SK-N-MC (cell line): ENCODE data around the gene GLRB.

Source experiments
- EZH2 ChIP-seq: fragments of 200-600 bp; sonication (generic); IDR thresholded peaks from one replicate; pipeline ENCODE4 v1.6.1; 2017; ENCODE audit warnings: antibody characterized with exemption
- FOXP2 ChIP-seq: optimal IDR thresholded peaks from 2 replicates; pipeline ENCODE3; 2011; ENCODE audit warnings: mild to moderate bottlenecking, moderate library complexity; ENCODE audit not compliant: insufficient read depth; ENCODE audit errors: extremely low read length, control extremely low read depth
- POLR2AphosphoS5 ChIP-seq: IDR thresholded peaks from 2 replicates; pipeline ENCODE4 v1.6.1; 2012; ENCODE audit warnings: mild to moderate bottlenecking, low read depth, low read length, borderline replicate concordance

DNA sequence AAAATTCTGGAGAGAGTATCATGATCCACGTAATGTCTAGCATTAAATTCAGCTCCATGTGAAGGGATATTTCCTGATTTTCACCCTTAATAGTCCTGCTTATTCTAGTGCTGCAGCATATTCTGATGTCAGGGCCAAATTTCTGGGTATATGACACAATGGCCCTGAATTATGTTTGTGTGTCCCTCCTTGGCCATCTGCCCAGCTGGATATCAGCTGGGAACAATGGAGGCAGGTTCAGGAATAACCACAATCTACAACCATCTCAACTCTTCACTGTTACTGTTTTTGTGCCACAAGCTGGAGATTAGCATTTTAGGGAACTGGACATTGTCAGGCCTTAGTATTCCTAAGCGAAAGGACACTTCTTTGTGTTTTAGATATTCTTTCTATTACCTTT, 3.5 kb downstream of the GLRB start:
- TF ChIP-seq POLR2AphosphoS5 (no peak), EZH2 (no peak), FOXP2 (no peak)
